ENCODE data around the gene LNX1.

The LNX1 gene

DNA sequence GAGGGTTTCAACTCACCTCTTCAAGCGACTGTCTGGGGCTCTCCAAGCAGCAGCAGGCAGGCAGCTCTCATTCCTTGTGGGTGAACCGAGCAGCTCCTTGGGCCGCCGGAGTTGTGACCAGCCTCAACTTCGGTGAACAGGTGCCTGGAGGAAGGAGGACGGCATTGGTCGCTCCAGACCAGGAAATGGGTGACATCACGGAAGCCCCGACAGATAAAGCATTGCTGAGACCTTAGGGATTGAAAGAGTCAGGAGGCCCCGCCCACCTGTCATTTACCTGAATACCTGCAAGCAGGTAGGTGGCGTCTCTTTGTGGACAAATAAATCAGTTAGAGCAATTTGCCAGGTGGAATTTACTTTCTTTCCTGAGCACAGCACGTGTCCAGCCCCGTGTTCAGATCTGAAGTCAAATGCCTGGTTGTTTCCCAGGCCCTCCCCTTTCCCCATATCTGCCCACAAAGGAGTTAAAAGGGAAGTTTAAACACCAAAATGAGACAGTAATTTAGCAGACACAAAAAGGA is at the start of gene LNX1:
LNX1 (minus strand) TSS at position 115 of the 521 bp plus-strand sequence. CDS start 17,484 bp downstream, outside the sequence.
- no peak for DNase-seq

DNA sequence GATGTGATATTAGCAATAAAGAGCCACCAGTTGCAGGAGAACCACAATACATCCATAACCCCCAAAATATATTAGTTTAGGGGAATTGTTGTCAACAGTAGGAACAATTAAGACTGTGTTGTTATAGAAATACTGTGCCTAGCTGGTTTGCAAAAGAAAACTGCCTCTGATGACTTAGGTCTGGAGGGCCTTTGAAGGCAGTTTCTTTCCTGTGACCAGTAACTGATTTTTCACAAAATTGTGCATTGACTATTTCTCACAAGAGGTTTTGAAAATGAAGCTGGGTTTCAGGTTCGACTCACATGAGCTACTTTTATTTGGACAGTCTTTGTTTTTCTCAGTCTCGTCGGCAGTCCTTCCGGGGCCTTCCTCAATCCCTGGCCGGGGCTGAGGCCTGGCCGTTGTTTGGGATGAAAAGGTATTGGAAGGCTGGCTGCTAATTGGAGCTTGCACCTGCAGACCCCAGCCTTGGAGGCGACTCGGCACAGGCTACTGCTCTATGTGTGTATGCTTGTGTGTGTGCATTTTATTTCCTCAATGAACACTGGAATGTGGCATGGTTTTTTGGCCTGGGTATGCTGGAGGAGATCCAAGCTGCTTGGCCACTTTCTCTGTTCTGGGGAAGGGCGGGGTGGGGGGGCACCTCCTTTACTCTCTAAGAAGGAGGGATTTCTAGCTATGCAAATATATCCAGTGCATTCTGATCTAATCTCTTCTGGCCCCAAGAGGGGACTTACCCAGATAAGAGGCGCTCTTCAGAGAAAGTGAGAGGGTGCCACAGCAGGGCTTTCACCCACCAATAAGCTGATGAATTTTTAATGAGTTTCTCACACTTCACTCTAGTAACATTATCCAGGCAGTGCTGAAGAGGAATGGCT is 49.5 kb upstream of the LNX1 start:
- DNase-seq: no peak

DNA sequence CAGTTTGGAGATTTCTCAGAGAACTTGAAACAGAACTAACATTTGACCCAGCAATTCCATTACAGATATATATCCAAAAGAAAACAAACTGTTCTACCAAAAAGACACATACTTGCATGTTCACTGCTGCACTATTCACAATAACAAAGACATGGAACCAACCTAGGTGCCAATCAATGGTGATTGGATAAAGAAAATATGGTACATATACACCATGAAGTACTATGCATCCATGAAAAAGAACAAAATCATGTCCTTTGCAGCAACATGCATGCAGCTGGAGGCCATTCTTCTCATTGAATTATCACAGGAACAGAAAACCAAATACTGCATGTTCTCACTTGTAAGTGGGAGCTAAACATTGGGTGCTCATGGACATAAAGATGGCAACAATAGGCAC is 47.6 kb upstream of the LNX1 start:
- DNase-seq: no peak

DNA sequence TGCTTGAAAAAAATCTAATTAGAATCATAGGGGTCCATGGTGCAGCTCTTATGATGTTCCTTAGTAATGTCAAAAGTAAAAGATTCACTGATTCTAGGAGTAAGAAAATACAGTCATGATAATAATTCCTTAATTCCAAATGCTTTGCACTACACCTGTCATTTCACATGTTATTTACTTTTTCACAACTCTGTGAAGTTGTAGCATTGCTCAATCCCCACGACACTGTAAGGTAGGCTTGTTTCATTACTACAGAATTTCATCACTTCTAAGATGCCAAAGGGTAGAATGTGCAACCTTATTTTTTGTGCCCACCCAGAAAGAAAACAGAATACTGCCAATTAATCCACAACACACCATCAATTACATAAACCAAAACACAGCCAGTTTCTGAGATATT is 46.1 kb upstream of the LNX1 start:
- no peak for DNase-seq

DNA sequence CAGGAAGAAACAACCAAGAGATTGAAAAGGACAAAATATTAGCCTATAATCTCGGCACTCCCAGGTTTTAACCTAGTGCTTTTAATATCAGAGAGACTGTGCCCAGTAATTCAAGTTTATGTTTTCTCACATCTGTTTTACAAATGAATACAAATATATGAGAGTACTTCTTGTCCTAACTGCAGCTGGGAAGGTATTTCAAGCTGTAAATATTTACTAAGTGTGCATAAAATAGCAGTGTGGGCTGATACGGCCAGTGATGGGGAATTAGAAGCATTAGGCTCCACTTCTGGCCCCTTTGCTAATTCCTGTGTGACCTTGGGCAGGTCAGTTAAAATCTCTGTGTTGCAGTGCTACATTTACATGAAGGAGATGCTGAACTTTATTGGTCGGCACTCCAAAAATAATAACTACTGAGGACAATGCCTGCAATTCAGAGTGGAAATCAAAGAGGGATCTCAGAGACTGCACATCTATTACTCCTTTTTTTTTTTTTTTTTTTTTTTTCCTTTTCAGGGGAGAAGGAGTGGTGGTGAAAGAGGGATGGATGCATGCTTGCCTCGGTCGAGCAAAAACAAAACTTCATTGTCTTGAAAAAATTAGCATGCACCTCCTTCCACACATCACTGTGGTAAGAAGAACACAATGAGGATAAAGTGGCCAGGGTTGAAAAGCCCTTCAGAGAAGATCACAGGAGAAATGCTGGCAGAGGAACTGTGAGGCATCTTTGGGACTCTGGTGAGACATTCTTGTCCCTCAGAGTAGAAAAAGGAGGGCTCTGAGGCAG is 44.6 kb upstream of the LNX1 start:
- no peak for DNase-seq

DNA sequence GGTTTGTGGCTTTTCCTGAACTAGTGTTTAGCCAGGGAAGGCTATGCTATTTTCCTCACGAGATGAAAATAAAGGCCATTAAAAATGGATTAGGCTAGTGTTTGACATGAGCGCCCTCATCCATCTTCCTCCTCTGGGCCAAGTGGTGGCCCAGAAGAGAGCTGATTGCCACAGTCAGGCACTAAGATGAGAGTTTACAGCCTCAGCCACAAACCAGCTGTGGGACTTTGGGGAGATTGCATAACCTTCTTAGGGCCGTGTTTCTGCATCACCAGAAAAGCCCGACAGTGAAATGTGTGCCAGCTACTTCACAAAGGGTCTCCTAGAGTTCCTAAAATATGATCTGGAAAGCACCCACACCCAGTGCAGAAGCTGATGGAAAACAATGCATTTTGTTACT is 42.3 kb upstream of the LNX1 start:
- DNase-seq: no peak

DNA sequence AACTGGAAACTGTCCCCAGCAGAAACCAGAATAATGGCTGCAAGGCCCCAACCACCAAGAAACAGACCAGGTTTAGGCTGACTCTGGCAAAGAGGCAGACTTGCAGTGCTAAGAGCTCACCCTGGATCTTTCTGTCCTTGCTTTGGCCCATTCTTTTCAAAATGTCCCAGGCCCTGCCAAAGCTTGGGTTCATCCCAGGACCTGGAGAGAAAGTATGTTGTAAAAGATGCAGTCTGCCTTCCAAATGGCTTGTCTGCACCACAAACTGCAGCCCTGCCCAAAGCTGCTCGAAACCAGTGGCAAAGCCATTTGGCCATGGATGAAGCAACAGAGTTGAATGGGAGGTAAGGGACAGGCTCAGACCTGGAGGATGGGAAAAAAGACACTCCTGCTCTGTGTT is 38.0 kb upstream of the LNX1 start:
- DNase-seq: no peak

DNA sequence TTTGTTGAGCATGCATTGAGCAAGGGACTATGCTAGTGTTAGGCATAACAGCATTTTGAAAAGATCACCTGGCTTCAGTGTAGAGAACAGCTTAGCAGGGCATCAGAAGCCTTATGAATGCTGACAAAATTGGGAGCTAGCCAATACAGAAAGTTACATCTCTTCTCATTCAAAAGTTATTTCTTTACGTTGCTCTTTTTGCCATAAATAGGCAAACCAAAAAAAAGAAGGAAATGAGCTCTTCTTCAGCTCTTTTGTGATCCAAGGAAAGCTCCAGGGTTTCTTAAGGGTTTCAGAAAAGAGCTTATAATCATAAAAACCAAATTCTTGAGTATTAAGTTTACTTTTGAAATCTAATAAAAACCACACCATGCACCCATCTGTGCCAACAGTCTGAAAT is 35.2 kb upstream of the LNX1 start:
- no peak for DNase-seq

DNA sequence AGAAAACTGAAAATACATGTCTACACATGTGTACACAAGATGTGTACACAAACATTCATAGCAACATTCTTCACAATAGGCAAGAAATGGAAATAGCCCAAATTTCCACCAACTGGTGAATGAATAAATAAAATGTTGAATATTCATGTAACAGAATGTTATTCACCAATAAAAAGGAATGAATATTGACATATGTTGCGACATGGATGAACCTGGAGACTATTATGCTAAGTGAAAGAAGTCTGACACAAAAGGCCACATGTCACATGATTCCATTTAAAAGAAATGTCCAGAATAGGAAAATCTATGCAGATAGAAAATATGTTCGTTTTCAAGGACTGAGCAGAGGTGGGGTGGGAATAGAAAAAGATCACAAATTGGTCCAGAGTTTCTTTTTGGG is 34.6 kb upstream of the LNX1 start:
- no peak for DNase-seq

DNA sequence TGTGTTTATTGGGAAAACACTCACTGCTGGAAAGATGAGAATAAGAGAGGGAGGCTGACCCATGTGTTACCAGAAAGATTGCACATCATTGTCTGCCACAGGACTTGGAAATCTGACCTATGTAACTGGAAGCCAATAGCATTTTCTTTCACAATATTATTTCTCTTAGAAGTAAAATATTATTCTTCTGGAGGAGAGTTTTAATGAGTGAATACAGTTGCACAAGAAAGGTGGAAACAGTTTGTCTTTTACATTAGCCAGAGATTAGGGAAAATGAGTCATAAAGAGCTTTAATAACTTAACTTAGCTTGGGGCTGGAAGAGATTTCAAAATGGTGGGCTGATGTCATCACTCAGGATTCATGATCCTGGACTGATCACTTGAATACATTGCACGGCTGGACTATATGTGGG is 31.5 kb upstream of the LNX1 start:
- no peak for DNase-seq

DNA sequence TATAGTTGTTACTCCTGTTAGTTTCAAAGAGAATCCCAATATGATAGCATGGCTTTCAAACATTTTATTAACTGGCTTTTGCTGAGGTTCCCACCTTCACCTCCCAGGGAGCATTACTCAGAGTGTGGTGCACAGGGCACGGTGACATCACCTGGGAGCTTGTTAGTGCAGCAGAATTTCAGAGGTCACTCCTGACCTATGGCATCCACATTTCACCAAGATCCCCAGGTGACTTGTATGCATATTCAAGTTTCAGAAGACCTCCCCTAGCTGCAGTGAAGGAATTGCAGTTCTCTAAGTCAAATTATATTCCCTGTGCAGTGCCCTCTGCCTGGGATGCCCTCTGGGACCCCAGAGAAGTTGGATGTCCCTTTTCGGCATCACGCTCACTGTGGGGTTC is 29.7 kb upstream of the LNX1 start:
- DNase-seq: no peak

DNA sequence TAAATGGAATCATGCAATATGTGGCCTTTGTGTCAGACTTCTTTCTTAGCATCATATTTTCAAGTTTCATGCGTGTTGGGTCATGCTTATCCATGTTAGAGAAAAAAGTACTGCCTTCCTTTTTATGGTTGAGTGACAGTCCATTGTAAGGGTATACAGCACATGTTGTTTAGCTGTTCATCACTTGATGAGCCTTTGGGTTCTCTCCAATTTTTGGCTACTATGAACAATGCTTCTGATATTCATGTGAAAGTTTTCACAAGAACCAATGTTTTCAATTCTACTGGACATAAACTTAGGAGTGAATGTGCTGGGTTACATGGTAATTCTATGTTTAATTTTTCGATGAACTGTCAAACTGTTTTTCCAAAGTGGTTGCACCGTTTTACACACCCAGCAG is 28.1 kb upstream of the LNX1 start:
- DNase-seq: no peak

DNA sequence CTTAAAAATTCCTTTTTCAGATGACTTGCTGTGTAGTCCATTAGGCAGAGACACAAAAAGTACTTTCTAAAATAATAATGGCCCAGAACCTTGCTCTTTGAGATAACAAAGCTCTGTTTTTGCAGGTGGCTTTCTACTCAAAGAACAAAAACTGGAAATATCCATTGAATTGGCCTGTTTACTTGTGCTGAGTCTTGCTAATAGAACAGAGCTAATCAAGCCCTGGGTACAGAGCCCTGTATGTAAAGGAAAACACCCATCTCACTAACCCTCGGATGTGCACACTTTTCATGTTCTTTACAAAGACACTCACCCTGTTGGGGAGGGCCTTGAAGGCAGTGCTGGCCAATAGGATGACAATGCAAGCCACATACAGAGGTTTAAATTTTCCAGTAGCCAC is 27.0 kb upstream of the LNX1 start:
- no peak for DNase-seq

DNA sequence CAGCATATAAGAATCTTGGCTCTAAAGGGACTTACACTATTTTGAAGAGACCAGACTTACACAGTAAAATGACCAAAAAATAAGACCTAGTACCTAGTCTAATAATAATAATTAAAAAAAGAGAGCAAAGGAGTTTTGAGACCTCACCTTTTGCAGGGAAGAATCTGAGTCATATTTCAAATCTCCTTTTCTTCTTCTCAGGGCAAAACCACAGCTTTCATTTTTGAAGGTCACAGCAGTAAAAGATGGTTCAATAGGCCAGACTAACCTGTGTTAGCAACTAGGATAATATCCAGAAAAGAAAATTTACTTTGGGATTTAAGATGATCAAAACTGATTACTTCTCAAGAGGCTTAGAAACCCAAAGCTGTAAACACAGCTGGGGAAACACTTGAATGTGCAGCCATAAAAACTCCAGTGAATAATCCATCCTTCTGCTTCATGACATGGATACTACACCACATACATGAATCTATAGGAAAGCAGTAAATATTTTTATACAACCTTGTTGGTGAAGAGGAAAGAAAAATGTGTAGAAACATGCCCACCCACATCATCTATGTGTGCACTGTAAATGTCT is 25.9 kb upstream of the LNX1 start:
- no peak for DNase-seq

DNA sequence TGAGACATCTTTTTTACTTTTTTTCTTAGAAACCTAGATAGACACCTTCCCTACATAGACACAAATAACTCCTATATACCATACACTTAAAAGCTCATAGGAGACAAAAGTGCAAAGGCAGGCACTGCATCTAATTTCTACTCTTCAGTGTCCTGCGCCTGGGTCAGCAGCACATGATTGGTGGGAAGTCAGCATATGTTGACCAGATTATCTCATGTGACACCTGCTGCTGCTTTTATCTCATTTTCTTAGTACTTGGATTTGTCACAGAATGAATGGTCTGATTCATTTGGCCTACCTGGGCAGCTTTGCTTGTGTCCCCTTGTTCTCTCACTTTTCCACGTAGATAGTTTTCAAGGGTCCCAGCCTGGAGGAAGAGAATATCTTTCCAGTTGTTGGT is 24.9 kb upstream of the LNX1 start:
- no peak for DNase-seq

DNA sequence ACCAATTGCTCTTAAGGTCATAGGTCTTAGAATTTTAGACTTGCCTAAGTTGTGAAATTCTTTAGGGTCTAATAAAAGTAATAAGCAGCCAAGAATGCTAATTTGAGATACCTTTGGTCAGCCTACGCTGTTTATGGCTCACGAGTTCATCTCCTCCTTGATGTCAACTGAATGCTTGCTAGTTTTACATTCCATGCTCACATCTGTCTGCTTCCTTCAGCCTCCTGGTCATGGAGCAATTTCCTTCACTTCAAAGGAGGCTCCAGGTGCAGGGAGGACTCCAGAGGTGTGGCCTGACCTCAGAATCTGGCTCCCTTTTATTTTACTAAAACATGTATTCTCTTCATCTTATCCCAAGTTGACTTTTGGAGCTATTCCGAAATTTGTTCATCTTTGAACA is 23.3 kb upstream of the LNX1 start:
- DNase-seq: no peak

DNA sequence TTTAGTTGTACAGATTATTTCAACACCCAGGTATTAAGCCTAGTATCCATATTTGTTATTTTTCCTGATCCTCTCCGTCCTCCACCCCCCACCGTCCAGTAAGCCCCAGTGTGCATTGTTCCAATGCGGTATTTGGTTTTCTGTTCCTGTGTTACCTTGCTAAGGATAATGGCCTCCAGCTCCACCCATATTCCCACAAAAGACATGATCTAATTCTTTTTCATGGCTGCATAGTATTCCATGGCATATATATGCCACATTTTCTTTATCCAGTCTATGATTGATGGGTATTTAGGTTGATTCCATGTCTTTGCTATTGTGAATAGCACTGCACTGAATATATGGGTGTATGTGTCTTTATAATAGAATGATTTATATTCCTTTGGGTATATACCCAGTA is 22.1 kb upstream of the LNX1 start:
- no peak for DNase-seq

DNA sequence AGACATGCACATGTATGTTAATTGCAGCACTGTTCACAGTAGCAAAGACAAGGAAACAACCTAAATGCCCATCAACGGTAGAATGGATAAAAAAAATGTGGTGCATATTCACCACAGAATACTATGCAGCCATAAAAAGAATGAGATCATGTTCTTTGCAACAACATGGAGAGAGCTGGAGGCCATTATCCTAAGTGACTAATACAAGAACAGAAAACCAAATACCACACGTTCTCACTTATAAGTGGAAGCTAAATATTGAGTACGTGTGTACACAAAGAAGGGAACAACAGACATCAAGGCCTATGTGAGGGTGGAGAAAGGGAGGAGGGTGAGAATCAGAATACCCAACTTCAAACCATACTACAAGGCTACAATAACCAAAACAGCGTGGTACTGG is 17.4 kb upstream of the LNX1 start:
- DNase-seq: no peak

DNA sequence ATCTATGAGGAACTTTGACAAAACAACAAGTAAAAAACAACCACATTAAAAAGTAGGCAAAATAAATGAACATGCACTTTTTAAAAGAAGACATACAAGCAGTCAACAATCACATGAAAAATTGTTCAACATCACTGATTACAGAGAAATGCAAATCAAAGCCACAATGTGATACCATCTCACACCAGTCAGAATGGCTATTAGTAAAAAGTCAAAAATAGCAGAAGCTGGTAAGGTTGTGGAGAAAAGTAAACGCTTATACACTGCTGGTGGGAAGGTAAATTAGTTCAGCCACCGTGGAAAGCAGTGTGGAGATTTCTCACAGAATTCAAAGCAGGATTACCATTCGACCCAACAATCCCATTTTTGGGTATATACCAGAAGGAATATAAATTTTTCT is 17.0 kb upstream of the LNX1 start:
- DNase-seq: no peak

DNA sequence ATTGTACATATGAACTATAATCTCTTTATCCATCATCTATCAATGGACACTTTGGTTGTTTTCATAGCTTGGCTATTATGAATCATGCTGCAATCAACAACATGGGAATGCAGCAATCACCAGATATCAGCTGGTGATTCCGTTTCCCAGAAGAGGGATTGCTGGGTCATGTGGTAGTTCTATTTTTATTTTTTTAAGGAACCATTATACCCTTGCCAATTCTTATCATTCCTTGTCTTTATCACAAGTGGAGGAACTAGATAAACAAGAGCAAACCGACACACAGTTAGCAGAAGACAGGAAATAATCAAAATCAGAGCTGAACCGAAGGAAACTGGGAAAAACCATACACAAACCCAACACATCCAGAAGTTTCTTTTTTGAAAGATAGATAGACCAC is 14.5 kb upstream of the LNX1 start:
- DNase-seq: no peak

DNA sequence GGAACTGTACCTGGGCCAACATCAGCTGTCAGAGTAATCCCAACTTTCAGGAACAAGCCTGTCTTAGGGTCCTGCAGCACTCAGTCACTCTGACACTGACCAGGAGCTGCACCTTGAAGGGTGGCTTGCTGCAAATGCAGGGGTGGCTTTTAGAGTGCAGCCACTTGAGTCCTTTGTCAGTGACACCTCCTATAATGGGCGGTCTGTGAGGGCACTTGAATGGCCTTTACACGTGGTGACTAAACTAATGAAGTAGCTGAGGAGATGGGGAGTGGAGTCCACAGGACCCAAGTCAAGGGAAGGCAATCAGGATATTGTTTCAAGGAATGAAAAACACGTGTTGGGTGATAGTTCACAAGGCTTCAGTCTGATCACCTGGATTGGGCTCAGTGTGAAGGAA is 11.1 kb upstream of the LNX1 start:
- DNase-seq: no peak

DNA sequence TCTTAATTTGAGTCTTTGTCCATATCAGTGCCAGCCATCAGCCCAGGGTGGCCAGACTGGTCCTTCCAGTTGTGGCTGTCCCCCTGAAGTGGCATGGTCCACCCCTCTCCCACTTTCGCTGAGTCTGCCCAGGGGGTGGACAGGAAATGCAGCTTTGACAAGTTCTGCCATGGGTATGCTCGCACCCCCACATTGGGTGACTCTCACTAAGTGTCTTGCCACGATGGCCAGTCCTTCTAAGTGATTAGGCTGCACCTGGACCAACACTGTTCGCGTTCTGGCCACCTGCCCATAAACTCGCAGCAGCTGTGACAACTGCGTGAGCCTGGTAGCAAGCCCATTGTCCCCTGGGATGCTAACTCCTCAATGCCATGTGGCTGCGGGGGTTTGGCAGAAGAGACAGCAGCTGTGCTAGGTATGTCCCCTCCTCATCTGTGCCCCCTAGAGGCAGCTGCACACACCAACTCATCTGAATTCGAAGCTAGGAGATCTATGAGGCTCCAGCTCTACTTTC is 10.0 kb upstream of the LNX1 start:
- no peak for DNase-seq

DNA sequence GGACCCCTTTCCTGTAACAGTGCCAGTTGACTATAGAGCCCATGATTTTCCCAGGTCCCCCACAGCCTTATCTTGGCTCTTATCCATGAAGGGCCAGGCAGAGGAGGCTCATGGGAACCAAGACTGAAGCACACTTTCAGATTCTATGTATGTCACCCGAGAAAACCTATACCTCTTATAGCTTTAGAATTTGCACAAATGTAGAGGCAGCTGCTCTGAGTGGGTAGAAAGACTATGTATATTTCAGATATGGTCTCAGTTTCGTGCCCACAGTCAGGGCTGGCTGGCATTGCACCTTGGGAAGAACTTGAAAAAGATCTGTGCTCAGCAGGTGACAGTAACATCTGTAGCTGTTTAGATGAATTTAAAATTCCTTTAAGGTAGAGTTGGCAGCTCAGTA is 8.3 kb upstream of the LNX1 start:
- DNase-seq: no peak

DNA sequence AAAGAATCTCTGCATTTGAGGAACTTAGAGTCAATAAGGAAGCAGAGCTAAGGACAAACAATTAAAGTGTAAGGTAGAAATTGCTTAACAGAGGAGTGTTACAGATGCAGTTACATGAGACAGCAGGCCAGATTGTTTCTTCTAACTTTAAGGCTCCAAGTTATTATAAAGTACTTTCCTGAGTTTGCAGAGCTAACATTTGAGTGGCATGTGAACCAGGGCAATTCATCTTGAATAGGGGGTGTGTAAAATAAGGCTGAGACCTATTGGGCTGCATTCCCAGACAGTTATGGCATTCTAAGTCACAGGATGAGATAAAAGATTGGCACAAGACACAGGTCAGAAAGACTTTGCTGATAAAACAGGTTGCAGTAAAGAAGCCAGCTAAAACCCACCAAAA is 7.6 kb upstream of the LNX1 start:
- no peak for DNase-seq
